WTC11 (cell line): ENCODE measurements around the gene PAPOLG. TPM values are rescaled to one million over a fixed set of nuclear protein-coding genes. Genes with fewer than 3 reads are reported as not detected.

Experiments used
- ATAC-seq: fragments of 200-7000 bp; cut with Tn5 transposase; 2 replicates; pipeline ENCODE4 v1.10.0; 2021; ENCODE audit warnings: mild to moderate bottlenecking, moderate library complexity
- CTCF ChIA-PET: fragments of 300-600 bp; sonication (Branson Sonifier 250); formaldehyde crosslinking; loops from one replicate; lab custom pipeline; 2021; ENCODE audit warnings: antibody characterized with exemption; lab: Charles Lee
- POLR2A ChIA-PET: fragments of 350-600 bp; sonication (Branson Sonifier 250); formaldehyde crosslinking; loops from one replicate; lab custom pipeline; 2021; ENCODE audit warnings: antibody characterized with exemption; lab: Charles Lee
- DNase-seq: peaks from one replicate; pipeline ENCODE4 v3.0.0; 2021; ENCODE audit warnings: low spot score
- H3K27ac Mint-ChIP-seq: 2 replicates; pipeline ENCODE4 v1.8.0; 2021; ENCODE audit warnings: mixed read lengths
- H3K27me3 Mint-ChIP-seq: 2 replicates; pipeline ENCODE4 v1.8.0; 2021; ENCODE audit warnings: low read depth, mild to moderate bottlenecking, moderate library complexity, mixed read lengths
- H3K36me3 Mint-ChIP-seq: 2 replicates; pipeline ENCODE4 v1.8.0; 2021; ENCODE audit warnings: mixed read lengths
- H3K4me1 Mint-ChIP-seq: 2 replicates; pipeline ENCODE4 v1.8.0; 2022; ENCODE audit warnings: mixed read lengths
- H3K4me3 Mint-ChIP-seq: 2 replicates; pipeline ENCODE4 v1.8.0; 2021; ENCODE audit warnings: mild to moderate bottlenecking, moderate library complexity, mixed read lengths
- H3K9me3 Mint-ChIP-seq: 2 replicates; pipeline ENCODE4 v1.8.0; 2021; ENCODE audit warnings: mixed read lengths
- CBFB ChIP-seq: sonication (generic); formaldehyde crosslinking; IDR thresholded peaks from 2 replicates; pipeline ENCODE4 v1.8.1; 2022; ENCODE audit warnings: mild to moderate bottlenecking, low read depth, missing genetic modification reagents
- ELF4 ChIP-seq: sonication (generic); formaldehyde crosslinking; IDR thresholded peaks from 2 replicates; pipeline ENCODE4 v1.8.1; 2022; ENCODE audit warnings: low read depth, mild to moderate bottlenecking, moderate library complexity, missing genetic modification reagents
- GABPB1 ChIP-seq: sonication (generic); formaldehyde crosslinking; IDR thresholded peaks from 2 replicates; pipeline ENCODE4 v1.8.1; 2023; ENCODE audit warnings: mild to moderate bottlenecking, missing genetic modification reagents
- GTF2I ChIP-seq: fragments of 250-450 bp; sonication (Bioruptor Pico); conservative IDR thresholded peaks from 2 replicates; pipeline ENCODE4 v1.4.0; 2021; ENCODE audit warnings: mild to moderate bottlenecking
- OVOL2 ChIP-seq: fragments of 250-450 bp; sonication (Bioruptor Pico); IDR thresholded peaks from 2 replicates; pipeline ENCODE4 v1.9.0; 2021; ENCODE audit warnings: mild to moderate bottlenecking, borderline replicate concordance
- ZNF121 ChIP-seq: sonication (generic); formaldehyde crosslinking; IDR thresholded peaks from 2 replicates; pipeline ENCODE4 v1.8.0; 2023; ENCODE audit warnings: missing genetic modification reagents
- ZNF317 ChIP-seq: sonication (generic); formaldehyde crosslinking; IDR thresholded peaks from 2 replicates; pipeline ENCODE4 v1.8.1; 2023; ENCODE audit warnings: low read depth, mild to moderate bottlenecking, moderate library complexity, missing genetic modification reagents, borderline replicate concordance
- ZNF396 ChIP-seq: fragments of 250-450 bp; sonication (Bioruptor Pico); IDR thresholded peaks from 2 replicates; pipeline ENCODE4 v1.8.0; 2021; ENCODE audit warnings: mild to moderate bottlenecking, moderate library complexity, borderline replicate concordance
- total RNA-seq: library from RNA; stranded (reverse); gene quantifications from 3 replicates; pipeline ENCODE4 v1.2.3, GENCODE V29; 2021
- TF ChIP-seq, protein P1 (sequence below): fragments of 250-450 bp; sonication (Bioruptor Pico); IDR thresholded peaks from 2 replicates; pipeline ENCODE4 v1.9.0; 2021; ENCODE audit warnings: mild to moderate bottlenecking, borderline replicate concordance
- TF ChIP-seq, protein P2 (sequence below): sonication (generic); formaldehyde crosslinking; conservative IDR thresholded peaks from 2 replicates; pipeline ENCODE4 v1.8.1; 2023; ENCODE audit warnings: mild to moderate bottlenecking, low read depth, missing genetic modification reagents, moderate library complexity
- TF ChIP-seq, protein P3 (sequence below): sonication (generic); formaldehyde crosslinking; IDR thresholded peaks from 2 replicates; pipeline ENCODE4 v1.8.1; 2022; ENCODE audit warnings: mild to moderate bottlenecking, missing genetic modification reagents, moderate library complexity, borderline replicate concordance
- TF ChIP-seq, protein P4 (sequence below): sonication (generic); formaldehyde crosslinking; IDR thresholded peaks from 2 replicates; pipeline ENCODE4 v1.8.0; 2023; ENCODE audit warnings: missing genetic modification reagents, mild to moderate bottlenecking, borderline replicate concordance
- TF ChIP-seq, protein P5 (sequence below): sonication (generic); formaldehyde crosslinking; conservative IDR thresholded peaks from 2 replicates; pipeline ENCODE4 v1.8.1; 2022; ENCODE audit warnings: mild to moderate bottlenecking, missing genetic modification reagents

PAPOLG gene
- total RNA-seq, 1 experiment from 2014 or later: 22.5 TPM

DNA sequence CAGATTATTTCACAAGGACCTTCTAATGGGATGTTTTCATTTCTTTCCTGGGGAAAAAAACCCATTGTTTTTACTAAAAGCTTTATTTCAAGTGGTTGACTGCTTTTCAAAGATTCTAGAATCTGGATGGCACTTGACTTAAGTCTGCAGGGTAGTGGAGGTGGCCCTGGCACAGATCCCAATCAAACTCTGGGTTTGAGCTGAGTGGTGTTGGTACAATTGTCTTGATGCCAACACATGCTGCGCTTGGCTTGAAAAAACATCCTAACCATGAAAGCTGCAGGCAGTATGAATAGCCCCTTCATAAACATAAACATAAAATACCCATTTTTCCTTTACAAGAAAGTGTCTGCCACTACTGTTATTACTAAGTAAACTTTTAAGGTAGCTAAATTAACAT, 3.6 kb downstream of the PAPOLG start (continued):
- TF ChIP-seq, protein P1, sequence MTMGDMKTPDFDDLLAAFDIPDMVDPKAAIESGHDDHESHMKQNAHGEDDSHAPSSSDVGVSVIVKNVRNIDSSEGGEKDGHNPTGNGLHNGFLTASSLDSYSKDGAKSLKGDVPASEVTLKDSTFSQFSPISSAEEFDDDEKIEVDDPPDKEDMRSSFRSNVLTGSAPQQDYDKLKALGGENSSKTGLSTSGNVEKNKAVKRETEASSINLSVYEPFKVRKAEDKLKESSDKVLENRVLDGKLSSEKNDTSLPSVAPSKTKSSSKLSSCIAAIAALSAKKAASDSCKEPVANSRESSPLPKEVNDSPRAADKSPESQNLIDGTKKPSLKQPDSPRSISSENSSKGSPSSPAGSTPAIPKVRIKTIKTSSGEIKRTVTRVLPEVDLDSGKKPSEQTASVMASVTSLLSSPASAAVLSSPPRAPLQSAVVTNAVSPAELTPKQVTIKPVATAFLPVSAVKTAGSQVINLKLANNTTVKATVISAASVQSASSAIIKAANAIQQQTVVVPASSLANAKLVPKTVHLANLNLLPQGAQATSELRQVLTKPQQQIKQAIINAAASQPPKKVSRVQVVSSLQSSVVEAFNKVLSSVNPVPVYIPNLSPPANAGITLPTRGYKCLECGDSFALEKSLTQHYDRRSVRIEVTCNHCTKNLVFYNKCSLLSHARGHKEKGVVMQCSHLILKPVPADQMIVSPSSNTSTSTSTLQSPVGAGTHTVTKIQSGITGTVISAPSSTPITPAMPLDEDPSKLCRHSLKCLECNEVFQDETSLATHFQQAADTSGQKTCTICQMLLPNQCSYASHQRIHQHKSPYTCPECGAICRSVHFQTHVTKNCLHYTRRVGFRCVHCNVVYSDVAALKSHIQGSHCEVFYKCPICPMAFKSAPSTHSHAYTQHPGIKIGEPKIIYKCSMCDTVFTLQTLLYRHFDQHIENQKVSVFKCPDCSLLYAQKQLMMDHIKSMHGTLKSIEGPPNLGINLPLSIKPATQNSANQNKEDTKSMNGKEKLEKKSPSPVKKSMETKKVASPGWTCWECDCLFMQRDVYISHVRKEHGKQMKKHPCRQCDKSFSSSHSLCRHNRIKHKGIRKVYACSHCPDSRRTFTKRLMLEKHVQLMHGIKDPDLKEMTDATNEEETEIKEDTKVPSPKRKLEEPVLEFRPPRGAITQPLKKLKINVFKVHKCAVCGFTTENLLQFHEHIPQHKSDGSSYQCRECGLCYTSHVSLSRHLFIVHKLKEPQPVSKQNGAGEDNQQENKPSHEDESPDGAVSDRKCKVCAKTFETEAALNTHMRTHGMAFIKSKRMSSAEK (CRISPR knock-in tag): no peak
- TF ChIP-seq, protein P2, sequence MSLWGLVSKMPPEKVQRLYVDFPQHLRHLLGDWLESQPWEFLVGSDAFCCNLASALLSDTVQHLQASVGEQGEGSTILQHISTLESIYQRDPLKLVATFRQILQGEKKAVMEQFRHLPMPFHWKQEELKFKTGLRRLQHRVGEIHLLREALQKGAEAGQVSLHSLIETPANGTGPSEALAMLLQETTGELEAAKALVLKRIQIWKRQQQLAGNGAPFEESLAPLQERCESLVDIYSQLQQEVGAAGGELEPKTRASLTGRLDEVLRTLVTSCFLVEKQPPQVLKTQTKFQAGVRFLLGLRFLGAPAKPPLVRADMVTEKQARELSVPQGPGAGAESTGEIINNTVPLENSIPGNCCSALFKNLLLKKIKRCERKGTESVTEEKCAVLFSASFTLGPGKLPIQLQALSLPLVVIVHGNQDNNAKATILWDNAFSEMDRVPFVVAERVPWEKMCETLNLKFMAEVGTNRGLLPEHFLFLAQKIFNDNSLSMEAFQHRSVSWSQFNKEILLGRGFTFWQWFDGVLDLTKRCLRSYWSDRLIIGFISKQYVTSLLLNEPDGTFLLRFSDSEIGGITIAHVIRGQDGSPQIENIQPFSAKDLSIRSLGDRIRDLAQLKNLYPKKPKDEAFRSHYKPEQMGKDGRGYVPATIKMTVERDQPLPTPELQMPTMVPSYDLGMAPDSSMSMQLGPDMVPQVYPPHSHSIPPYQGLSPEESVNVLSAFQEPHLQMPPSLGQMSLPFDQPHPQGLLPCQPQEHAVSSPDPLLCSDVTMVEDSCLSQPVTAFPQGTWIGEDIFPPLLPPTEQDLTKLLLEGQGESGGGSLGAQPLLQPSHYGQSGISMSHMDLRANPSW: no peak
- TF ChIP-seq GABPB1: no peak
- TF ChIP-seq, all 79 proteins: peak for 0

DNA sequence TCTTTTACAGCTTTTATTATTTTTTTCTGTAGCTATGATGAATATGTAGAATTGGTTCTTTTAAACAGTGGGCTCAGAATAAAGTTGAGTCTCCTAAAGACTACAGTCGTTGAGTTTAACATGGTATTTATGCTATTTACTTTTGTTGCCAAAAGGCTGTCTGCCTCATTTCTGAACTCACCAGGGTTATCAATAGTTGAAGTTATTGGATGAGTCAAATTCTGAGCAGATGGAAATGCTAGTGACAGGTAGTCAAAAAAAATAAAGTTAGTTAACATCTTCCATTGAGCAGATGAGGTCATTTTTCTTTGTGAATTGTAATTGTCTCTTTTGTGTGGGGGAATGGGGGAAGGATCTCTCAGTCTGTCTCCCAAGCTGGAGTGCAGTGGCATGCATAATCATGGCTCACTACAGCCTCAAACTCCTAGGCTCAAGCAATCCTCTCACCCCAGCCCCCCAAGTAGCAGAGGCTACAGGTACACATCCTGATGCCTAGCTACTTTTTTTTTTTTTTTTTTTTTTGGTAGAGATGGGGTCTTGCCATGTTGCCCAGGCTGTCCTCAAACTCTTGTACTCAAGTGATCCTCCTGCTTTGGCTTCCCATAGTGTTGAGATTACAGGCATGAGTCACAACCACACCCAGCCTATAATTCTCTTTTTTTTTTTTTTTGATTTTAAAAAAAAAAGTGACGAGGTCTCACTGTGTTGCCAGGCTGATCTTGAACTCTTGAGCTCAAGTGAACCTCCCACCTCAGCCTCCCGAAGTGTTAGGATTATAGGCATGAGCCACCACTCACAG, 8.9 kb downstream of the PAPOLG start:
- H3K27me3 Mint-ChIP-seq: no peaks in the 10 kb centered on the region
- no peaks in the 10 kb centered on the region for H3K9me3 Mint-ChIP-seq
- no peaks in the 10 kb centered on the region for H3K4me1 Mint-ChIP-seq
- no peak overlapping the region for H3K4me3 Mint-ChIP-seq
- ChIA-PET CTCF (interaction anchor here (0.7 kb wide), 1 partner anchor 9 kb away, joined by 3 read pairs; no protein-coding TSS in a partner anchor), POLR2A (interaction anchor here (0.6 kb wide), 2 partner anchors 278 to 512 kb away, joined by 3 to 4 read pairs; no protein-coding TSS in a partner anchor)
- ATAC-seq (no peak), DNase-seq (no peak)
- no peak overlapping the region for H3K27ac Mint-ChIP-seq
- no peak for TF ChIP-seq ZNF121
- TF ChIP-seq CBFB (CRISPR knock-in tag): no peak
- no peak for TF ChIP-seq OVOL2 (CRISPR knock-in tag)
- TF ChIP-seq, protein P3, sequence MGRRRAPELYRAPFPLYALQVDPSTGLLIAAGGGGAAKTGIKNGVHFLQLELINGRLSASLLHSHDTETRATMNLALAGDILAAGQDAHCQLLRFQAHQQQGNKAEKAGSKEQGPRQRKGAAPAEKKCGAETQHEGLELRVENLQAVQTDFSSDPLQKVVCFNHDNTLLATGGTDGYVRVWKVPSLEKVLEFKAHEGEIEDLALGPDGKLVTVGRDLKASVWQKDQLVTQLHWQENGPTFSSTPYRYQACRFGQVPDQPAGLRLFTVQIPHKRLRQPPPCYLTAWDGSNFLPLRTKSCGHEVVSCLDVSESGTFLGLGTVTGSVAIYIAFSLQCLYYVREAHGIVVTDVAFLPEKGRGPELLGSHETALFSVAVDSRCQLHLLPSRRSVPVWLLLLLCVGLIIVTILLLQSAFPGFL (CRISPR knock-in tag): no peak
- no peak for TF ChIP-seq ELF4
- TF ChIP-seq GTF2I (CRISPR knock-in tag): no peak
- no peak for TF ChIP-seq ZNF396
- TF ChIP-seq, protein P4, sequence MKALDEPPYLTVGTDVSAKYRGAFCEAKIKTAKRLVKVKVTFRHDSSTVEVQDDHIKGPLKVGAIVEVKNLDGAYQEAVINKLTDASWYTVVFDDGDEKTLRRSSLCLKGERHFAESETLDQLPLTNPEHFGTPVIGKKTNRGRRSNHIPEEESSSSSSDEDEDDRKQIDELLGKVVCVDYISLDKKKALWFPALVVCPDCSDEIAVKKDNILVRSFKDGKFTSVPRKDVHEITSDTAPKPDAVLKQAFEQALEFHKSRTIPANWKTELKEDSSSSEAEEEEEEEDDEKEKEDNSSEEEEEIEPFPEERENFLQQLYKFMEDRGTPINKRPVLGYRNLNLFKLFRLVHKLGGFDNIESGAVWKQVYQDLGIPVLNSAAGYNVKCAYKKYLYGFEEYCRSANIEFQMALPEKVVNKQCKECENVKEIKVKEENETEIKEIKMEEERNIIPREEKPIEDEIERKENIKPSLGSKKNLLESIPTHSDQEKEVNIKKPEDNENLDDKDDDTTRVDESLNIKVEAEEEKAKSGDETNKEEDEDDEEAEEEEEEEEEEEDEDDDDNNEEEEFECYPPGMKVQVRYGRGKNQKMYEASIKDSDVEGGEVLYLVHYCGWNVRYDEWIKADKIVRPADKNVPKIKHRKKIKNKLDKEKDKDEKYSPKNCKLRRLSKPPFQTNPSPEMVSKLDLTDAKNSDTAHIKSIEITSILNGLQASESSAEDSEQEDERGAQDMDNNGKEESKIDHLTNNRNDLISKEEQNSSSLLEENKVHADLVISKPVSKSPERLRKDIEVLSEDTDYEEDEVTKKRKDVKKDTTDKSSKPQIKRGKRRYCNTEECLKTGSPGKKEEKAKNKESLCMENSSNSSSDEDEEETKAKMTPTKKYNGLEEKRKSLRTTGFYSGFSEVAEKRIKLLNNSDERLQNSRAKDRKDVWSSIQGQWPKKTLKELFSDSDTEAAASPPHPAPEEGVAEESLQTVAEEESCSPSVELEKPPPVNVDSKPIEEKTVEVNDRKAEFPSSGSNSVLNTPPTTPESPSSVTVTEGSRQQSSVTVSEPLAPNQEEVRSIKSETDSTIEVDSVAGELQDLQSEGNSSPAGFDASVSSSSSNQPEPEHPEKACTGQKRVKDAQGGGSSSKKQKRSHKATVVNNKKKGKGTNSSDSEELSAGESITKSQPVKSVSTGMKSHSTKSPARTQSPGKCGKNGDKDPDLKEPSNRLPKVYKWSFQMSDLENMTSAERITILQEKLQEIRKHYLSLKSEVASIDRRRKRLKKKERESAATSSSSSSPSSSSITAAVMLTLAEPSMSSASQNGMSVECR (CRISPR knock-in tag): no peak
- no peak for TF ChIP-seq ZNF317 (CRISPR knock-in tag)
- TF ChIP-seq, protein P5, sequence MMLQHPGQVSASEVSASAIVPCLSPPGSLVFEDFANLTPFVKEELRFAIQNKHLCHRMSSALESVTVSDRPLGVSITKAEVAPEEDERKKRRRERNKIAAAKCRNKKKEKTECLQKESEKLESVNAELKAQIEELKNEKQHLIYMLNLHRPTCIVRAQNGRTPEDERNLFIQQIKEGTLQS: no peak
- peaks cover 67% of the 10 kb centered on the region for H3K36me3 Mint-ChIP-seq
